IPS-18a (cell line): ENCODE data around the gene PEX11G.

Experiments used
- H3K27ac ChIP-seq: one replicate; pipeline ENCODE4 v1.5.1; 2013; ENCODE audit warnings: low read length
- H3K27me3 ChIP-seq: one replicate; pipeline ENCODE4 v1.6.1; 2013; ENCODE audit warnings: mild to moderate bottlenecking, low read length; ENCODE audit not compliant: control insufficient read depth, insufficient read depth
- H3K36me3 ChIP-seq: one replicate; pipeline ENCODE4 v1.6.1; 2013; ENCODE audit warnings: low read depth, low read length; ENCODE audit not compliant: control insufficient read depth
- H3K4me1 ChIP-seq: one replicate; pipeline ENCODE4 v1.6.1; 2013; ENCODE audit warnings: low read depth, low read length; ENCODE audit not compliant: control insufficient read depth
- H3K4me3 ChIP-seq: one replicate; pipeline ENCODE4 v1.5.1; 2013; ENCODE audit warnings: low read length
- H3K9ac ChIP-seq: one replicate; pipeline ENCODE4 v1.6.1; 2013; ENCODE audit warnings: mild to moderate bottlenecking, low read length, moderate library complexity
- H3K9me3 ChIP-seq: one replicate; pipeline ENCODE4 v1.6.1; 2013; ENCODE audit warnings: low read depth, low read length; ENCODE audit not compliant: control insufficient read depth

PEX11G gene

GRCh38 chr19:7470540-7471305 lies 18.1 kb downstream of the PEX11G start:
- H3K36me3 ChIP-seq = peaks cover 16% of the 10 kb centered on the region
- H3K4me3 ChIP-seq = no peak overlapping the region
- H3K9ac ChIP-seq = no peak overlapping the region
- no peaks in the 10 kb centered on the region for H3K4me1 ChIP-seq
- H3K27ac ChIP-seq = no peak overlapping the region
- no peaks in the 10 kb centered on the region for H3K27me3 ChIP-seq
- H3K9me3 ChIP-seq = no peaks in the 10 kb centered on the region

- no peak overlapping the region for H3K27ac ChIP-seq
- H3K4me1 ChIP-seq = no peaks in the 10 kb centered on the region
- H3K27me3 ChIP-seq = no peaks in the 10 kb centered on the region
- H3K9me3 ChIP-seq = no peaks in the 10 kb centered on the region
- no peak overlapping the region for H3K4me3 ChIP-seq
- H3K36me3 ChIP-seq = peaks cover 16% of the 10 kb centered on the region
- no peak overlapping the region for H3K9ac ChIP-seq
These were observed 19.1 kb downstream of the PEX11G start for GRCh38 chr19:7469669-7470285.

- Histone ChIP-seq H3K27ac (no peak overlapping the region), H3K36me3 (peaks cover 23% of the 10 kb centered on the region), H3K4me3 (no peak overlapping the region), H3K4me1 (no peaks in the 10 kb centered on the region), H3K9me3 (no peaks in the 10 kb centered on the region), H3K9ac (no peak overlapping the region), H3K27me3 (no peaks in the 10 kb centered on the region)
These were observed 20.0 kb downstream of the PEX11G start for GRCh38 chr19:7468840-7469239.

GRCh38 chr19:7467009-7467989 lies 21.5 kb downstream of the PEX11G start:
- H3K27ac ChIP-seq = no peak overlapping the region
- H3K4me1 ChIP-seq = no peaks in the 10 kb centered on the region
- peaks cover 29% of the 10 kb centered on the region for H3K36me3 ChIP-seq
- H3K9ac ChIP-seq = no peak overlapping the region
- H3K9me3 ChIP-seq = no peaks in the 10 kb centered on the region
- no peaks in the 10 kb centered on the region for H3K27me3 ChIP-seq
- H3K4me3 ChIP-seq = no peak overlapping the region

- H3K4me1 ChIP-seq = no peaks in the 10 kb centered on the region
- H3K4me3 ChIP-seq = no peak overlapping the region
- no peak overlapping the region for H3K9ac ChIP-seq
- no peaks in the 10 kb centered on the region for H3K9me3 ChIP-seq
- no peak overlapping the region for H3K27ac ChIP-seq
- H3K27me3 ChIP-seq = no peaks in the 10 kb centered on the region
- peaks cover 23% of the 10 kb centered on the region for H3K36me3 ChIP-seq
These were observed 25.3 kb downstream of the PEX11G start for GRCh38 chr19:7463575-7463974.

GRCh38 chr19:7461841-7462629 lies 26.8 kb downstream of the PEX11G start:
- no peaks in the 10 kb centered on the region for H3K9me3 ChIP-seq
- no peaks in the 10 kb centered on the region for H3K27me3 ChIP-seq
- no peak overlapping the region for H3K27ac ChIP-seq
- no peak overlapping the region for H3K9ac ChIP-seq
- H3K4me1 ChIP-seq = no peaks in the 10 kb centered on the region
- no peak overlapping the region for H3K4me3 ChIP-seq
- H3K36me3 ChIP-seq = peaks cover 26% of the 10 kb centered on the region

GRCh38 chr19:7460562-7460966 lies 28.3 kb downstream of the PEX11G start:
- H3K4me1 ChIP-seq = no peaks in the 10 kb centered on the region
- H3K27me3 ChIP-seq = no peaks in the 10 kb centered on the region
- H3K27ac ChIP-seq = no peak overlapping the region
- no peaks in the 10 kb centered on the region for H3K9me3 ChIP-seq
- peaks cover 24% of the 10 kb centered on the region for H3K36me3 ChIP-seq
- no peak overlapping the region for H3K9ac ChIP-seq
- no peak overlapping the region for H3K4me3 ChIP-seq

GRCh38 chr19:7459773-7460172 lies 29.1 kb downstream of the PEX11G start:
- peaks cover 23% of the 10 kb centered on the region for H3K36me3 ChIP-seq
- H3K9me3 ChIP-seq = no peaks in the 10 kb centered on the region
- H3K4me3 ChIP-seq = no peak overlapping the region
- no peak overlapping the region for H3K9ac ChIP-seq
- no peaks in the 10 kb centered on the region for H3K27me3 ChIP-seq
- H3K4me1 ChIP-seq = no peaks in the 10 kb centered on the region
- no peak overlapping the region for H3K27ac ChIP-seq

GRCh38 chr19:7458675-7459074 lies 30.2 kb downstream of the PEX11G start:
- H3K36me3 ChIP-seq = peaks cover 24% of the 10 kb centered on the region
- H3K4me3 ChIP-seq = no peak overlapping the region
- H3K27me3 ChIP-seq = no peaks in the 10 kb centered on the region
- H3K9me3 ChIP-seq = no peaks in the 10 kb centered on the region
- no peak overlapping the region for H3K9ac ChIP-seq
- H3K4me1 ChIP-seq = no peaks in the 10 kb centered on the region
- H3K27ac ChIP-seq = no peak overlapping the region

- no peaks in the 10 kb centered on the region for H3K27me3 ChIP-seq
- H3K9me3 ChIP-seq = no peaks in the 10 kb centered on the region
- H3K36me3 ChIP-seq = peaks cover 23% of the 10 kb centered on the region
- no peak overlapping the region for H3K9ac ChIP-seq
- H3K4me1 ChIP-seq = no peaks in the 10 kb centered on the region
- H3K4me3 ChIP-seq = no peak overlapping the region
- H3K27ac ChIP-seq = no peak overlapping the region
These were observed 31.8 kb downstream of the PEX11G start for GRCh38 chr19:7456964-7457541.
